Gastrocnemius medialis (tissue), 4 donors: ENCODE measurements around the gene ITGA8.

Experiments used
- CTCF ChIP-seq, 5 experiments: fragments of 450-650 bp in 3 of 5; fragments of 200-600 bp in 2 of 5; sonication (generic) in 2 of 5; IDR thresholded peaks in 4 of 5; conservative IDR thresholded peaks in 1 of 5; 1 replicate in 4 of 5; 2 replicates in 1 of 5; pipeline ENCODE4 v1.5.1; 2016 to 2019; ENCODE audit warnings: antibody characterized with exemption in 5 of 5, mild to moderate bottlenecking in 3 of 5, moderate library complexity in 3 of 5
- POLR2A ChIP-seq, 2 donors: fragments of 450-650 bp; IDR thresholded peaks; one replicate each; pipeline ENCODE4 v1.6.1; 2017; ENCODE audit warnings: antibody characterized with exemption in 2 of 2, mild to moderate bottlenecking in 2 of 2, moderate library complexity in 2 of 2

GRCh38 chr10:15670880-15671279 lies 48.8 kb downstream of the ITGA8 start:
- TF ChIP-seq POLR2A (IDR thresholded peaks at IDR 0.05) = no peak
- TF ChIP-seq CTCF (IDR thresholded peaks at IDR 0.05 in 4 of 5, conservative IDR thresholded peaks at IDR 0.05 in 1 of 5) = no peak
